H1 (cell line): Measurements from ENCODE around the gene ABCA13. TPM values are rescaled to one million over a fixed set of nuclear protein-coding genes. Genes with fewer than 3 reads are reported as not detected.

Source experiments
- CTCF ChIA-PET: fragments of 300-600 bp; sonication (Branson Sonifier 250); formaldehyde crosslinking; loops from one replicate; lab custom pipeline; 2021; ENCODE audit not compliant: partially characterized antibody; lab: Charles Lee
- POLR2A ChIA-PET: fragments of 300-600 bp; sonication (Branson Sonifier 250); formaldehyde crosslinking; loops from one replicate; lab custom pipeline; 2021; ENCODE audit warnings: inconsistent platforms; ENCODE audit not compliant: partially characterized antibody; lab: Charles Lee
- DNase-seq, 2 experiments: peaks; one replicate each; pipeline versions ENCODE4 v3.0.0 to v3.0.0-alpha.2; 2010 to 2022; ENCODE audit warnings: low spot score in 2 of 2, low read depth in 1 of 2, mixed read lengths in 1 of 2
- FAIRE-seq: peaks from 2 replicates; lab custom pipeline; 2011; peaks lifted over from hg19 to GRCh38; lab: Jason Lieb, UNC
- H2AFZ ChIP-seq: 2 replicates; pipeline ENCODE4 v1.8.1; 2012; ENCODE audit warnings: low read length, inconsistent platforms
- H2AK5ac ChIP-seq: 2 replicates; pipeline ENCODE4 v1.6.1; 2013; ENCODE audit warnings: low read depth, low read length
- H2BK120ac ChIP-seq: replicated peaks from 2 replicates; pipeline ENCODE3; 2013; ENCODE audit warnings: low read depth, low read length, inconsistent platforms
- H2BK12ac ChIP-seq: 2 replicates; pipeline ENCODE4 v1.6.1; 2013; ENCODE audit warnings: low read depth, low read length
- H2BK15ac ChIP-seq: 2 replicates; pipeline ENCODE4 v1.6.1; 2013; ENCODE audit warnings: low read length
- H2BK20ac ChIP-seq: 2 replicates; pipeline ENCODE4 v1.6.1; 2013; ENCODE audit warnings: low read length
- H2BK5ac ChIP-seq: 2 replicates; pipeline ENCODE4 v1.6.1; 2013; ENCODE audit warnings: low read depth, low read length
- H3K14ac ChIP-seq: 2 replicates; pipeline ENCODE4 v1.6.1; 2013; ENCODE audit warnings: inconsistent platforms; ENCODE audit not compliant: insufficient read length
- H3K18ac ChIP-seq: 2 replicates; pipeline ENCODE4 v1.6.1; 2013; ENCODE audit warnings: low read length; ENCODE audit errors: extremely low read depth
- H3K23ac ChIP-seq: 2 replicates; pipeline ENCODE4 v1.6.1; 2013; ENCODE audit warnings: inconsistent platforms; ENCODE audit not compliant: insufficient read length
- H3K23me2 ChIP-seq: 2 replicates; pipeline ENCODE4 v1.6.1; 2013; ENCODE audit warnings: low read depth, low read length
- H3K27ac ChIP-seq: 2 replicates; pipeline ENCODE4 v1.6.1; 2011; ENCODE audit warnings: low read depth, low read length, inconsistent platforms
- H3K27me3 ChIP-seq, 4 experiments: replicated peaks in 1 of 4; 1 replicate in 1 of 4; 2 replicates in 3 of 4; pipeline versions ENCODE4 v1.6.1 to v1.8.1; 2011 to 2013; ENCODE audit warnings: low read length in 3 of 4, mild to moderate bottlenecking in 3 of 4, inconsistent platforms in 2 of 4, mixed read lengths in 2 of 4, moderate library complexity in 1 of 4; ENCODE audit not compliant: control insufficient read depth in 3 of 4, insufficient read depth in 3 of 4; ENCODE audit errors: extremely low read depth in 1 of 4
- H3K36me3 ChIP-seq, 4 experiments: 2 replicates each; pipeline versions ENCODE4 v1.6.1 to v1.8.1; 2011 to 2013; ENCODE audit warnings: mild to moderate bottlenecking in 4 of 4, low read length in 3 of 4, moderate library complexity in 2 of 4, control low read depth in 1 of 4, inconsistent platforms in 1 of 4; ENCODE audit not compliant: insufficient read depth in 4 of 4, control insufficient read depth in 2 of 4
- H3K4ac ChIP-seq: replicated peaks from 2 replicates; pipeline ENCODE3; 2013; ENCODE audit warnings: low read length, low read depth, mixed read lengths, inconsistent platforms; ENCODE audit not compliant: insufficient read length
- H3K4me1 ChIP-seq, 4 experiments: replicated peaks in 1 of 4; 1 replicate in 1 of 4; 2 replicates in 3 of 4; pipeline versions ENCODE4 v1.6.1 to v1.8.1; 2011 to 2013; ENCODE audit warnings: low read length in 3 of 4, inconsistent platforms in 2 of 4, mixed read lengths in 1 of 4; ENCODE audit not compliant: insufficient read depth in 4 of 4, control insufficient read depth in 3 of 4
- H3K4me2 ChIP-seq, 2 experiments: 2 replicates each; pipeline versions ENCODE4 v1.6.1 to v1.8.1; 2011 to 2013; ENCODE audit warnings: low read depth in 2 of 2, low read length in 2 of 2, control low read depth in 1 of 2, inconsistent platforms in 1 of 2, mild to moderate bottlenecking in 1 of 2; ENCODE audit not compliant: insufficient read depth in 1 of 2
- H3K4me3 ChIP-seq, 4 experiments: fragments of 200-600, 300-600 bp in 1 of 4; sonication (generic), shearing (Covaris generic), sonication (Bioruptor Twin) in 1 of 4; 2 replicates each; pipeline versions ENCODE4 v1.5.1 to v1.8.1; 2011 to 2016; ENCODE audit warnings: low read length in 4 of 4, low read depth in 3 of 4, control low read depth in 2 of 4, inconsistent platforms in 2 of 4, mild to moderate bottlenecking in 2 of 4, mixed read lengths in 1 of 4, moderate library complexity in 1 of 4; ENCODE audit not compliant: insufficient read depth in 2 of 4; ENCODE audit errors: extremely low read depth in 1 of 4
- H3K56ac ChIP-seq: replicated peaks from 2 replicates; pipeline ENCODE3; 2013; ENCODE audit warnings: low read depth, mild to moderate bottlenecking, mixed read lengths, low read length, inconsistent platforms; ENCODE audit not compliant: insufficient read length
- H3K79me1 ChIP-seq: 2 replicates; pipeline ENCODE4 v1.6.1; 2013; ENCODE audit warnings: low read depth, low read length, control low read depth
- H3K79me2 ChIP-seq, 2 experiments: 2 replicates each; pipeline versions ENCODE4 v1.6.1 to v1.8.1; 2012 to 2013; ENCODE audit warnings: low read length in 2 of 2, mild to moderate bottlenecking in 2 of 2, inconsistent platforms in 1 of 2; ENCODE audit not compliant: insufficient read depth in 2 of 2, control insufficient read depth in 1 of 2
- H3K9ac ChIP-seq, 4 experiments: replicated peaks in 1 of 4; 1 replicate in 1 of 4; 2 replicates in 3 of 4; pipeline versions ENCODE4 v1.6.1 to v1.8.1; 2011 to 2013; ENCODE audit warnings: low read depth in 3 of 4, low read length in 3 of 4, control low read depth in 2 of 4, mild to moderate bottlenecking in 2 of 4, moderate library complexity in 2 of 4, inconsistent platforms in 1 of 4; ENCODE audit errors: extremely low read depth in 1 of 4
- H3K9me3 ChIP-seq, 2 experiments: 2 replicates each; pipeline versions ENCODE4 v1.6.1 to v1.8.1; 2012 to 2013; ENCODE audit warnings: mild to moderate bottlenecking in 2 of 2, moderate library complexity in 2 of 2, control low read depth in 1 of 2, inconsistent platforms in 1 of 2, low read depth in 1 of 2, low read length in 1 of 2, mixed read lengths in 1 of 2; ENCODE audit not compliant: insufficient read depth in 2 of 2
- H4K20me1 ChIP-seq, 2 experiments: replicated peaks in 1 of 2; 2 replicates each; pipeline versions ENCODE3 to v1.8.1; 2011 to 2013; ENCODE audit warnings: inconsistent platforms in 2 of 2, low read length in 2 of 2, mild to moderate bottlenecking in 1 of 2; ENCODE audit not compliant: insufficient read depth in 2 of 2, control insufficient read depth in 1 of 2
- H4K5ac ChIP-seq: 2 replicates; pipeline ENCODE4 v1.6.1; 2013; ENCODE audit warnings: low read length, low read depth, mixed read lengths, inconsistent platforms; ENCODE audit not compliant: insufficient read length
- H4K8ac ChIP-seq: 2 replicates; pipeline ENCODE4 v1.8.0; 2013; ENCODE audit warnings: mild to moderate bottlenecking, moderate library complexity, low read length, inconsistent platforms; ENCODE audit not compliant: insufficient read depth; ENCODE audit errors: extremely low read depth
- H4K91ac ChIP-seq: replicated peaks from 2 replicates; pipeline ENCODE3; 2013; ENCODE audit warnings: low read length, mixed read lengths, inconsistent platforms; ENCODE audit not compliant: insufficient read length
- CHD1 ChIP-seq: IDR thresholded peaks from 2 replicates; pipeline ENCODE4 v1.6.1; 2012; ENCODE audit warnings: low read depth, low read length, improper control_type of control experiment
- CREB1 ChIP-seq: IDR thresholded peaks from 2 replicates; pipeline ENCODE4 v1.6.1; 2012; ENCODE audit warnings: inconsistent platforms
- NRF1 ChIP-seq: IDR thresholded peaks from 2 replicates; pipeline ENCODE4 v1.6.1; 2011; ENCODE audit warnings: mild to moderate bottlenecking, low read depth, low read length, improper control_type of control experiment
- POLR2A ChIP-seq, 2 experiments: IDR thresholded peaks; 1 replicate in 1 of 2; 2 replicates in 1 of 2; pipeline ENCODE4 v1.6.1; 2011; ENCODE audit warnings: low read depth in 2 of 2, low read length in 2 of 2, mild to moderate bottlenecking in 2 of 2; ENCODE audit errors: control extremely low read depth in 1 of 2
- SRF ChIP-seq: IDR thresholded peaks from 2 replicates; pipeline ENCODE4 v1.6.1; 2011; ENCODE audit warnings: mild to moderate bottlenecking, low read depth, low read length, moderate library complexity
- WGBS, 2 experiments: shearing (Covaris generic) in 1 of 2; methylation state at CpG; one replicate each; pipeline versions ENCODE4 v1.1.6 to v1.1.7; 2013 to 2015; ENCODE audit warnings: low lambda C conversion rate in 2 of 2, mixed read lengths in 2 of 2, inconsistent platforms in 1 of 2, low coverage in 1 of 2, missing lambda C conversion rate in 1 of 2; ENCODE audit not compliant: insufficient replicate concordance in 2 of 2, insufficient coverage in 1 of 2, insufficient read length in 1 of 2; ENCODE audit errors: extremely low coverage in 1 of 2, missing lambda C conversion rate in 1 of 2; 5-methylcytosine and 5-hydroxymethylcytosine counted together
- polyA plus RNA-seq, 7 experiments: library from polyadenylated mRNA; depleted of rRNA in 3 of 7; stranded (reverse) in 5 of 7; unstranded in 2 of 7; fragments of >200 nt in 5 of 7; fragments of 200-250 nt in 2 of 7; gene quantifications; 1 replicate in 5 of 7; 2 replicates in 1 of 7; 4 replicates in 1 of 7; pipeline versions ENCODE4 v1.2.1 to v1.2.3, GENCODE V29; 2011 to 2013; ENCODE audit warnings: missing spikeins in 2 of 7, mixed read lengths in 2 of 7
- total RNA-seq: library from RNA; stranded (reverse); fragmentation: NEBNext Ultra II Directional; extraction: Animal tissue kit (Norgen Biotek cat#: 25700); gene quantifications from 2 replicates; pipeline ENCODE4 v1.2.1, GENCODE V29; 2021
- TF ChIP-seq, protein P1 (sequence below): IDR thresholded peaks from 2 replicates; pipeline ENCODE4 v1.6.1; 2012; ENCODE audit warnings: inconsistent platforms

ABCA13 gene
- total and polyA plus RNA-seq, 2 of the 8 experiments (the other 6 are each of a cell fraction or from before 2014, with no cell fraction given): 0.07 to 0.09 TPM

GRCh38 chr7:48363174-48363573 is 191.9 kb downstream of the ABCA13 start:
- no peaks in the 10 kb centered on the region for H3K79me1 ChIP-seq
- POLR2A ChIA-PET: no interaction called here
- no peak overlapping the region for H3K4ac ChIP-seq
- H3K9me3 ChIP-seq: no peaks in the 10 kb centered on the region
- DNase-seq: no peak
- no peaks in the 10 kb centered on the region for H3K36me3 ChIP-seq
- no peak overlapping the region for H4K91ac ChIP-seq
- H2BK20ac ChIP-seq: no peak overlapping the region
- no peaks in the 10 kb centered on the region for H4K20me1 ChIP-seq
- H3K4me3 ChIP-seq: no peak overlapping the region
- H3K27me3 ChIP-seq: no peaks in the 10 kb centered on the region
- no peak for TF ChIP-seq CHD1
- TF ChIP-seq SRF: no peak
- TF ChIP-seq CREB1: no peak
- TF ChIP-seq POLR2A (IDR thresholded peaks at IDR 0.05; ENCODE audit: control extremely low read depth in 1 of 2, low read depth in 2 of 2, low read length in 2 of 2): no peak
- TF ChIP-seq, protein P1, sequence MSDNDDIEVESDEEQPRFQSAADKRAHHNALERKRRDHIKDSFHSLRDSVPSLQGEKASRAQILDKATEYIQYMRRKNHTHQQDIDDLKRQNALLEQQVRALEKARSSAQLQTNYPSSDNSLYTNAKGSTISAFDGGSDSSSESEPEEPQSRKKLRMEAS: no peak
- TF ChIP-seq NRF1: no peak
- H2BK5ac ChIP-seq: no peak overlapping the region
- no peak overlapping the region for H2BK12ac ChIP-seq
- no peak for FAIRE-seq
- H3K27ac ChIP-seq: no peak overlapping the region
- no peaks in the 10 kb centered on the region for H3K79me2 ChIP-seq
- H2AFZ ChIP-seq: no peak overlapping the region
- H2AK5ac ChIP-seq: no peak overlapping the region
- whole genome bisulfite sequencing, 2 experiments: 82% methylated on average over 3 of the region's 3 CpGs; no CpG with 5 or more reads in 1 of the 2 experiments
- no peak overlapping the region for H2BK120ac ChIP-seq
- H3K56ac ChIP-seq: no peak overlapping the region
- no peak overlapping the region for H2BK15ac ChIP-seq
- H3K23me2 ChIP-seq: no peaks in the 10 kb centered on the region; the same call in 1 of the 2 replicates
- no peak overlapping the region for H4K5ac ChIP-seq
- no peak overlapping the region for H3K18ac ChIP-seq
- H3K14ac ChIP-seq: no peak overlapping the region
- H3K9ac ChIP-seq: no peak overlapping the region
- no peaks in the 10 kb centered on the region for H3K4me1 ChIP-seq
- no peak overlapping the region for H3K4me2 ChIP-seq
- no peak overlapping the region for H4K8ac ChIP-seq
- CTCF ChIA-PET: no interaction called here
- no peak overlapping the region for H3K23ac ChIP-seq
